Bronchial epithelial cell (primary cell): ENCODE measurements around the gene C13orf46. TPM values are rescaled to one million over a fixed set of nuclear protein-coding genes. Genes with fewer than 3 reads are reported as not detected.

Source experiments
- DNase-seq: peaks from one replicate; pipeline ENCODE4 v3.0.0-alpha.2; 2010; ENCODE audit warnings: low read depth
- FAIRE-seq: peaks from 2 replicates; lab custom pipeline; 2011; peaks lifted over from hg19 to GRCh38; lab: Jason Lieb, UNC
- H3K27me3 ChIP-seq: 2 replicates; pipeline ENCODE4 v1.5.1; 2011; ENCODE audit warnings: low read length; ENCODE audit not compliant: control insufficient read depth, insufficient read depth
- H3K36me3 ChIP-seq: 2 replicates; pipeline ENCODE4 v1.5.1; 2011; ENCODE audit warnings: low read length; ENCODE audit not compliant: control insufficient read depth, insufficient read depth
- H3K4me3 ChIP-seq: 2 replicates; pipeline ENCODE4 v1.5.1; 2011; ENCODE audit warnings: mild to moderate bottlenecking, low read depth, low read length, control low read depth
- total RNA-seq: library from RNA; depleted of rRNA; stranded (reverse); fragments of >200 nt; gene quantifications from 2 replicates; pipeline ENCODE4 v1.2.1, GENCODE V29; 2014
- TF ChIP-seq, protein P1 (sequence below): IDR thresholded peaks from 2 replicates; pipeline ENCODE4 v1.5.1; 2011; ENCODE audit warnings: mild to moderate bottlenecking, moderate library complexity, low read length, control low read depth, inconsistent platforms; ENCODE audit not compliant: insufficient read depth, severe bottlenecking

The C13orf46 gene
- total RNA-seq, 1 donor from 2014 or later = not detected

DNA sequence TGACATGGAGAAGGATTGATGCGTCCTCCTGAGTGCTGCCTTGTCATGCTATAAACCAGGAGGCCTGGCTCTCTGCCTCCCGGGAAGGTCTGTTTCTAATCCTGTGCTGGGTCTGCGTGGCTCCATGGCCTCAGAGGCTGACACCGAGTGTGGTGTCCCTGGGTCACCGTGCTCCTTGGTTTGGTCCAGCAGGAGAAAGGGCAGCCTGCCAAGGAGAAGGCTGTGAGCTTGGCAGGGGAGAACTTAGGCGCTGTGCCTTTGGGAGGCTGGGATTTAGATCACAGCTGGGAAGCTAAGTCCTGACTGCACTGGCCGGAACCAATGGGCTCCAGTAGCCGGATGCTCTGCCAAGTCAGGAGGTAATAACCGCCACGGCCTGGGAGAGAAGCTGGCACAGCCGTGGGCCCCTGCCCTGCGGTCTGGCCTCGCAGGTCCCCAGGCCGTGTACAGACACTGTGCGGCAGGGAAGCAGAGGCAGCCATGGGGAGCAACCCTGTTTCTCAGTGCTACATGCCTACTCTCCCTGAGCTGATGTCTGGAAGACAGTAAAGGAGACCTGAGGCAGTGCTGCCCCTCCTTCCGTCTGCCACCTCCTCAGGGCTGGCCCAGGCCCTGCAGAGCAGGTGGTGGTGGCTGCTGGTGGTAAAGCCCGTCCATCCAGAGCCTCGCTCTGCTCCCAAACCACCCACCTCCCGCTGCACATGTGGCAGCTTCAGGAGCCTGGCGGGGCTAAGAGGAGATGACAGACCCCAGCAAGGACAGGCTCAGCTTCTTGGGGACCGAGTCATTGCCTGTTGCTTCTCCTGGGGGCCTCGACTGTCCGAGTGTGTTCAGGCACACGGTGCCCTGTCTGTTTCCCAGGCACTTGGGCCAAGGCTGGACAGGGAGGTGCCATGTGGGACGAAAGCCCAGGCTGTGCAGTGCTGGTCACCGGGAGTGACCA lies 44.9 kb downstream of the C13orf46 start:
- FAIRE-seq (no peak), DNase-seq (no peak)
- Histone ChIP-seq H3K4me3 (no peak overlapping the region), H3K27me3 (no peaks in the 10 kb centered on the region), H3K36me3 (no peaks in the 10 kb centered on the region)
- TF ChIP-seq, protein P1, sequence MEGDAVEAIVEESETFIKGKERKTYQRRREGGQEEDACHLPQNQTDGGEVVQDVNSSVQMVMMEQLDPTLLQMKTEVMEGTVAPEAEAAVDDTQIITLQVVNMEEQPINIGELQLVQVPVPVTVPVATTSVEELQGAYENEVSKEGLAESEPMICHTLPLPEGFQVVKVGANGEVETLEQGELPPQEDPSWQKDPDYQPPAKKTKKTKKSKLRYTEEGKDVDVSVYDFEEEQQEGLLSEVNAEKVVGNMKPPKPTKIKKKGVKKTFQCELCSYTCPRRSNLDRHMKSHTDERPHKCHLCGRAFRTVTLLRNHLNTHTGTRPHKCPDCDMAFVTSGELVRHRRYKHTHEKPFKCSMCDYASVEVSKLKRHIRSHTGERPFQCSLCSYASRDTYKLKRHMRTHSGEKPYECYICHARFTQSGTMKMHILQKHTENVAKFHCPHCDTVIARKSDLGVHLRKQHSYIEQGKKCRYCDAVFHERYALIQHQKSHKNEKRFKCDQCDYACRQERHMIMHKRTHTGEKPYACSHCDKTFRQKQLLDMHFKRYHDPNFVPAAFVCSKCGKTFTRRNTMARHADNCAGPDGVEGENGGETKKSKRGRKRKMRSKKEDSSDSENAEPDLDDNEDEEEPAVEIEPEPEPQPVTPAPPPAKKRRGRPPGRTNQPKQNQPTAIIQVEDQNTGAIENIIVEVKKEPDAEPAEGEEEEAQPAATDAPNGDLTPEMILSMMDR = no peak

DNA sequence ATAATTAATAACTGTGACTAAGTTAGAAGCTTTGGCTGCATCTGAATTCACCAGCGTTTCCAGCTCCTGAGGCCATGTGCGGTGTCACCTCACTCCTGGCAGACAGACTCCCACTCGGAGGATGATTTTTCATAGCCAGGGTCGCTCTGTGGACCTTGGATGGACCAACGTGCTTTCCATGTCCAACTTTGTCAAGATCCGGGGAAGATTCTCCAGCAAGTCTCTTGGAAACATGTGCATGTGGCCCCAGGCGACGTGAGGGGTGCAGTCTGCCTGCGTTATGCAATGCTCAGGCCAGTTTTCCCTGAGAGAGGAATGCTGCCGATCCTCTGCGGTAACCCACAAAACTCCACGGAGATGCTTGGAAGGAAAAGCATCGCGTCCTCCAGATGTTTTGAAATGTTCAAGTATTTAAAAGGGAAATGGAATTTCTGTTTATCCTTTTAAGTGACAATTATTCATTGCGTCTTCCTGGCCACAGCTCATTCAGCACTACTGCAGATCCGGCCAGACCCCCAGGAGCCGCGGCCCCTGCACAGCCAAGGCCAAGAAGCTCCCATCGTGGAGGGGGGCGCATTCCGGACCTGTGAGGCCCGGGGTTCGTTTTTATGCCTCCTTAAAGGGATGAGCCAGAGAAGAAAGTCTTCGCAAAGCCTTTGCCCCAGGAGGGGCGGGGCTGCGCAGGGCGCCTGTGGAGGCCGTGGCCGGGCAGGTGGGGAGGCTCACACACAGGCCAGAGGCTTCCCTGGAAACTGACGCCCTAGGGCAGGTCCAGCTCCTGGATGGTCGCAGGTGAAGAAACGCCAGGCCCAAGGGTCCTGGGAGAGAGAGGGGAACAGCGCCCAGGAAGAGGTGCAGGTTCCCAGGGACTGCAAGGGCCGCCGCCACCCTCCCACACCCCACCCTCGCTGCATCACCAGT lies 46.0 kb downstream of the C13orf46 start:
- Histone ChIP-seq H3K4me3 (no peak overlapping the region), H3K36me3 (no peaks in the 10 kb centered on the region), H3K27me3 (no peaks in the 10 kb centered on the region)
- FAIRE-seq (no peak), DNase-seq (no peak)
- TF ChIP-seq, protein P1 = no peak

DNA sequence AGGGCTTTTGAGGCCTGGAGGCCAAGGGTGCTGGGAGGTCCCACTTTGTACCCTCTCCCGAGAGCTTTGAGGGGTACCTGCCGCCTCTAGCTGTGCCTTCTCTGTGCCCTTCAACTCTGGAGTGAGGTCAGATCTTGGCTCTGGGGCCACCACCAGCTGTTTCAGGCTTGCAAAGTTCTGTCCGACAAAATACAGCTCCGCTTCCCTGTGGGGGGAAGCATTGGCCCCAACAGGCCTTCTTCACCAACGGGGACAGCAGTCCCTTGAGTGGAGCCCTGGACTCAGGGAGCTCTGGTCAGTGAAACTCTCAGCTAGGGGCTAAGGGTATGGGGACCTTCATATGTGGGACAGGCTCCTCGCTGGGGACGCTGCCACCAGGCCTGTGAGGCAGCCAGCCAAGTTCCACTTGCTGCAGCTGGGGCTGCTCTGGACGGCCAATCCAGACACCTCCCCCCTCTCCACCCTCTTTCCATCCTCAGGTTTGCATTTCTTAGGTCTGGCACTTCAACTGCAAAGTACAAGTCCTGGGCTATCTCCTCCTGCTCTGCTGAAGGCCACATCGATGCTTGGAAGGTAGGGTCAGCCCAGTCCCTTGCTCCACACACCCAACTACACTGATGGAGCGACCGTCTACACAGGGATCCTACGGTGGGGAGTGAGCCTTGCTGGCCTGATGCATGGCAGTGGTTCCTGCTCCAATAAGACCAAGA lies 46.8 kb downstream of the C13orf46 start:
- DNase-seq (no peak), FAIRE-seq (no peak)
- TF ChIP-seq, protein P1 = no peak
- H3K27me3 ChIP-seq = no peaks in the 10 kb centered on the region
- H3K36me3 ChIP-seq = no peaks in the 10 kb centered on the region
- no peak overlapping the region for H3K4me3 ChIP-seq

DNA sequence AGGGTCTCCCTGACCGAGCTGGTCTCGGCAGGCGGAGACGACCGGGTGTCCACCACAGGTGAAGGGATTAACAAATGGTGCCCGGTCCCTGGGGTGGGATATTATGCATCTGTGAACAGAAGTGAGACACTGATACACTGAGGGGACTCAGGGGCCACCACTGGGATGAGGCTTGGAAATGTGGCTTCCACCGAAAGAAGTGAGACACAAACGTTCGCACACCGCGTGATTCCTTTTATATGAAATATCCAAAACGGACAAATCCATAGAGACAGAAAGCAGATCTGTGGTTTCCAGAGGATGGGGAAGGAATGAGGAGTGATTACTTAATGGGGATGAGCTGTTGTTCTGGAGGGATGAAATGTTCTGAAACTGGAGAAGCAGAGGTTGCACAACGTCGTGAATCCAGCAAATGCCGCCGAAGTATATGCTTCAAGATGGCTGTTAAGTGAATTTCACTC lies 47.5 kb downstream of the C13orf46 start:
- Histone ChIP-seq H3K4me3 (no peak overlapping the region), H3K27me3 (no peaks in the 10 kb centered on the region), H3K36me3 (no peaks in the 10 kb centered on the region)
- FAIRE-seq (no peak), DNase-seq (no peak)
- TF ChIP-seq, protein P1 = no peak

DNA sequence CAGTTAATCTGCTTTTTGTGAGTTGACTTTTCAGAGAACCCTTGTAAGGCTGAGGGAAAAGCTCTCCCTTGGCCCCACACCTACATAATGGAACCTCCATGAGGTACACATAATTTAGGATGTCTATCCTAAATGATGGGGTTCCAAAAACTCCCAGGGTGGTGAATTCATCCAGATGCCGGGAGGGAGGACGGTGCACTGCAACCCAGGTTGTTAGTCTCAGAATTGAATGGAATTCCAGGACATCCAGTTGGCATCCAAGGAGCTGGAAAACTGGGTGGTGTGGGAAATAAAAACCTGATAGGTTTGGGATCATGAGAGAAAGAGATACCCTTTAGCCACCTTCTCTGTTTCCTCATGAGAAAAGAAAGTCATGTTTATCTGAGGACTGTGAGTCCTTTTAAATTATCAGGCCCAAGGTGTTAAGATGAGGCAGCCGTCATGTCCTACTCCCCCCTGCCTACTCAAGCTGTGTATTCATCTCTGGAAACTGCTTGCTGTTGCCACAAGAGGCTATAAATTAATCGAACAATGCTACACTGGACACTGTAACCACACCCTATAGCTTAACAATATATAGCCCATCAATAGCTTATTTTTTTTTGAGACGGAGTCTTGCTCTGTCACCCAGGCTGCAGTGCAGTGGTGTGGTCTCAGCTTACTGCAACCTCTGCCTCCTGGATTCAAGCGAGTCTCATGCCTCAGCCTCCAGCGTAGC lies 49.5 kb downstream of the C13orf46 start:
- no peaks in the 10 kb centered on the region for H3K27me3 ChIP-seq
- no peak for FAIRE-seq
- TF ChIP-seq, protein P1 = no peak
- no peaks in the 10 kb centered on the region for H3K36me3 ChIP-seq
- no peak for DNase-seq
- no peak overlapping the region for H3K4me3 ChIP-seq
